HepG2 (cell line): ENCODE results near the gene RLN3. TPM values are rescaled to one million over a fixed set of nuclear protein-coding genes. Genes with fewer than 3 reads are reported as not detected.
A peak's percentile ranks its signal among the peaks of the same experiment; 100 is the strongest.

Experiments used
- ATM ChIP-seq: fragments of 450-650 bp; IDR thresholded peaks from 2 replicates; pipeline ENCODE4 v1.7.1; 2017; ENCODE audit warnings: mild to moderate bottlenecking, borderline replicate concordance
- BRD4 ChIP-seq: sonication (generic); formaldehyde crosslinking; IDR thresholded peaks from 2 replicates; pipeline ENCODE4 v1.4.0; 2020; ENCODE audit warnings: missing genetic modification reagents
- IKZF4 ChIP-seq: sonication (generic); formaldehyde crosslinking; IDR thresholded peaks from 2 replicates; pipeline ENCODE4 v1.5.1; 2020; ENCODE audit warnings: borderline replicate concordance, mild to moderate bottlenecking, low read depth, missing genetic modification reagents; ENCODE audit errors: not compliant biosample characterization
- RELA ChIP-seq: sonication (generic); formaldehyde crosslinking; IDR thresholded peaks from 2 replicates; pipeline ENCODE4 v1.4.0; 2020; ENCODE audit warnings: missing genetic modification reagents
- SNAI1 ChIP-seq: sonication (generic); formaldehyde crosslinking; IDR thresholded peaks from 2 replicates; pipeline ENCODE4 v1.5.0; 2020; ENCODE audit warnings: mild to moderate bottlenecking, missing genetic modification reagents, borderline replicate concordance
- YEATS2 ChIP-seq: sonication (generic); formaldehyde crosslinking; IDR thresholded peaks from 2 replicates; pipeline ENCODE4 v1.4.0; 2020; ENCODE audit warnings: missing genetic modification reagents, borderline replicate concordance
- ZBTB1 ChIP-seq: sonication (generic); formaldehyde crosslinking; IDR thresholded peaks from 2 replicates; pipeline ENCODE4 v1.4.0; 2020; ENCODE audit warnings: missing genetic modification reagents, borderline replicate concordance
- ZNF10 ChIP-seq: sonication (generic); formaldehyde crosslinking; IDR thresholded peaks from 2 replicates; pipeline ENCODE4 v1.4.0; 2020; ENCODE audit warnings: mild to moderate bottlenecking, low read depth, missing genetic modification reagents, borderline replicate concordance
- ZNF552 ChIP-seq: sonication (generic); formaldehyde crosslinking; IDR thresholded peaks from 2 replicates; pipeline ENCODE4 v1.9.0; 2022; ENCODE audit warnings: missing genetic modification reagents, mild to moderate bottlenecking, borderline replicate concordance
- ZNF558 ChIP-seq: sonication (generic); formaldehyde crosslinking; IDR thresholded peaks from 2 replicates; pipeline ENCODE4 v1.9.0; 2022; ENCODE audit warnings: mild to moderate bottlenecking, missing genetic modification reagents, borderline replicate concordance
- ZNF75D ChIP-seq: sonication (generic); formaldehyde crosslinking; IDR thresholded peaks from 2 replicates; pipeline ENCODE4 v1.8.1; 2023; ENCODE audit warnings: missing genetic modification reagents, mild to moderate bottlenecking, borderline replicate concordance
- ZSCAN22 ChIP-seq: sonication (generic); formaldehyde crosslinking; IDR thresholded peaks from 2 replicates; pipeline ENCODE4 v1.4.0; 2020; ENCODE audit warnings: mild to moderate bottlenecking, missing genetic modification reagents
- polyA plus RNA-seq, 8 experiments: library from polyadenylated mRNA; depleted of rRNA in 3 of 8; stranded (reverse) in 7 of 8; unstranded in 1 of 8; fragments of >200 nt; fragmentation: Illumina TruSeq in 4 of 8; extraction: Trizol in 4 of 8; gene quantifications; 2 replicates each; pipeline versions ENCODE4 v1.2.1 to v1.2.3, GENCODE V29; 2011 to 2016; ENCODE audit warnings: low read depth in 4 of 8, missing spikeins in 1 of 8, mixed read lengths in 1 of 8; ENCODE audit not compliant: insufficient read depth in 1 of 8
- total RNA-seq, 5 experiments: library from RNA; depleted of rRNA; stranded (reverse); fragments of >200 nt; fragmentation: Illumina TruSeq; extraction: Trizol; gene quantifications; 2 replicates each; pipeline ENCODE4 v1.2.3, GENCODE V29; 2016; ENCODE audit warnings: low read depth in 1 of 5
- TF ChIP-seq, protein P1 (sequence below), 2 experiments: sonication (generic) in 1 of 2; formaldehyde crosslinking in 1 of 2; IDR thresholded peaks; 2 replicates each; pipeline versions ENCODE4 v1.4.0 to v1.6.1; 2018 to 2020; ENCODE audit warnings: missing genetic modification reagents in 2 of 2, borderline replicate concordance in 1 of 2, low read depth in 1 of 2, mild to moderate bottlenecking in 1 of 2, missing biosample characterization in 1 of 2
- TF ChIP-seq, protein P2 (sequence below): IDR thresholded peaks from 2 replicates; pipeline ENCODE4 v1.6.1; 2016
- TF ChIP-seq, protein P3 (sequence below): sonication (generic); formaldehyde crosslinking; conservative IDR thresholded peaks from 2 replicates; pipeline ENCODE4 v1.4.0; 2020; ENCODE audit warnings: missing genetic modification reagents
- TF ChIP-seq, protein P4 (sequence below): fragments of 450-650 bp; IDR thresholded peaks from 2 replicates; pipeline ENCODE4 v1.6.1; 2017; ENCODE audit warnings: mild to moderate bottlenecking
- TF ChIP-seq, protein P5 (sequence below): sonication (generic); formaldehyde crosslinking; IDR thresholded peaks from 2 replicates; pipeline ENCODE4 v1.8.1; 2023; ENCODE audit warnings: missing genetic modification reagents, mild to moderate bottlenecking, borderline replicate concordance

RLN3 gene
- total and polyA plus RNA-seq, 2 of the 13 experiments (the other 11 are each of a cell fraction or from before 2014, with no cell fraction given): not detected

DNA sequence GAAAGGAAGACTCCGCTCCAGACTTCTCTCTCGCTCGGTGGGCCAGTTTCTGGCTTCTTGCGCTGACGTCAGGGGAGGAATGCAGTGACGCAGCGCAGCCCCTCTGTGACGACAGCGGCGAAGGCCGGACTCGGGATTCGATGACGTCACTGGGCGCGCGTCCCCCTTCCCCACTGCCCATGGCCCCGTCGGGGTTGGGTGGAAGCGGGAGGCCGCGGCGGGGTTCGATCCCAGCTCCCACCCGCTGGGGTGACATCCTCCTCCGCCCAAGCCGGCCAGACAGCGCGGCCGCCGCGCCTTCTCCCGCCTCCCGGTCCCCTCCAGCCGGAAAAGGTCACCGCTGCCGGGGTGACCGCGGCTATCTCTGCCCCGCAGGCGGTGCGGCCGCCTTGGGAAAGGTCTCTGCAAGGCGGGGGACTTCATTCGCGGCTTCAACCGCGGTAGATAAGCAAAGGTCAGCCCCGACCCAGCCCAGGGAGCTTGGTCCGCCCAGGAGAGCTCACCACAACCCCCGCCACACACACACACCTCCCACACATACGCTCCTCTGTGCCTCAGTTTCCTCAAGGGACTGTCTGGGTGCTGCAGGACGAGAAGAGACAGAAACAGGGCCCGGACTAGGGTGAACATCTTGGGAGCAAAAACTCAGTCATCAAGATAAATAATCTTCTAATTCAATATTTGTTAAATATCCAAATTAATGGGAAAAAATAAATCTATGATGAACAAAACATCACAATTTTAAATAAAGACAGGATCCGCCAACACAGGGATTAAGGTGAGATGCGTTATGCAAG is 21.0 kb upstream of the RLN3 start (continued):
- TF ChIP-seq, protein P1, sequence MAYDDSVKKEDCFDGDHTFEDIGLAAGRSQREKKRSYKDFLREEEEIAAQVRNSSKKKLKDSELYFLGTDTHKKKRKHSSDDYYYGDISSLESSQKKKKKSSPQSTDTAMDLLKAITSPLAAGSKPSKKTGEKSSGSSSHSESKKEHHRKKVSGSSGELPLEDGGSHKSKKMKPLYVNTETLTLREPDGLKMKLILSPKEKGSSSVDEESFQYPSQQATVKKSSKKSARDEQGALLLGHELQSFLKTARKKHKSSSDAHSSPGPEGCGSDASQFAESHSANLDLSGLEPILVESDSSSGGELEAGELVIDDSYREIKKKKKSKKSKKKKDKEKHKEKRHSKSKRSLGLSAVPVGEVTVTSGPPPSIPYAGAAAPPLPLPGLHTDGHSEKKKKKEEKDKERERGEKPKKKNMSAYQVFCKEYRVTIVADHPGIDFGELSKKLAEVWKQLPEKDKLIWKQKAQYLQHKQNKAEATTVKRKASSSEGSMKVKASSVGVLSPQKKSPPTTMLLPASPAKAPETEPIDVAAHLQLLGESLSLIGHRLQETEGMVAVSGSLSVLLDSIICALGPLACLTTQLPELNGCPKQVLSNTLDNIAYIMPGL (CRISPR knock-in tag; IDR thresholded peaks at IDR 0.05; ENCODE audit: borderline replicate concordance in 1 of 2, low read depth in 1 of 2): peak; percentile 83 to 84; a peak in 3 of 4 replicates
- TF ChIP-seq ZNF10: no peak
- TF ChIP-seq, protein P2, sequence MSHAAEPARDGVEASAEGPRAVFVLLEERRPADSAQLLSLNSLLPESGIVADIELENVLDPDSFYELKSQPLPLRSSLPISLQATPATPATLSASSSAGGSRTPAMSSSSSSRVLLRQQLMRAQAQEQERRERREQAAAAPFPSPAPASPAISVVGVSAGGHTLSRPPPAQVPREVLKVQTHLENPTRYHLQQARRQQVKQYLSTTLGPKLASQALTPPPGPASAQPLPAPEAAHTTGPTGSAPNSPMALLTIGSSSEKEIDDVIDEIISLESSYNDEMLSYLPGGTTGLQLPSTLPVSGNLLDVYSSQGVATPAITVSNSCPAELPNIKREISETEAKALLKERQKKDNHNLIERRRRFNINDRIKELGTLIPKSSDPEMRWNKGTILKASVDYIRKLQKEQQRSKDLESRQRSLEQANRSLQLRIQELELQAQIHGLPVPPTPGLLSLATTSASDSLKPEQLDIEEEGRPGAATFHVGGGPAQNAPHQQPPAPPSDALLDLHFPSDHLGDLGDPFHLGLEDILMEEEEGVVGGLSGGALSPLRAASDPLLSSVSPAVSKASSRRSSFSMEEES (CRISPR knock-in tag): 0 out of 2 replicates have a peak, but pooled peaks have one; percentile 65
- TF ChIP-seq ZSCAN22 (CRISPR knock-in tag): no peak
- peak; percentile 81; the same call in 1 of the 2 replicates for TF ChIP-seq YEATS2 (CRISPR knock-in tag)
- TF ChIP-seq SNAI1 (CRISPR knock-in tag): no peak
- no peak for TF ChIP-seq IKZF4 (CRISPR knock-in tag)
- no peak for TF ChIP-seq ZBTB1
- TF ChIP-seq, protein P3, sequence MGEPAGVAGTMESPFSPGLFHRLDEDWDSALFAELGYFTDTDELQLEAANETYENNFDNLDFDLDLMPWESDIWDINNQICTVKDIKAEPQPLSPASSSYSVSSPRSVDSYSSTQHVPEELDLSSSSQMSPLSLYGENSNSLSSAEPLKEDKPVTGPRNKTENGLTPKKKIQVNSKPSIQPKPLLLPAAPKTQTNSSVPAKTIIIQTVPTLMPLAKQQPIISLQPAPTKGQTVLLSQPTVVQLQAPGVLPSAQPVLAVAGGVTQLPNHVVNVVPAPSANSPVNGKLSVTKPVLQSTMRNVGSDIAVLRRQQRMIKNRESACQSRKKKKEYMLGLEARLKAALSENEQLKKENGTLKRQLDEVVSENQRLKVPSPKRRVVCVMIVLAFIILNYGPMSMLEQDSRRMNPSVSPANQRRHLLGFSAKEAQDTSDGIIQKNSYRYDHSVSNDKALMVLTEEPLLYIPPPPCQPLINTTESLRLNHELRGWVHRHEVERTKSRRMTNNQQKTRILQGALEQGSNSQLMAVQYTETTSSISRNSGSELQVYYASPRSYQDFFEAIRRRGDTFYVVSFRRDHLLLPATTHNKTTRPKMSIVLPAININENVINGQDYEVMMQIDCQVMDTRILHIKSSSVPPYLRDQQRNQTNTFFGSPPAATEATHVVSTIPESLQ (CRISPR knock-in tag): no peak
- TF ChIP-seq, protein P4, sequence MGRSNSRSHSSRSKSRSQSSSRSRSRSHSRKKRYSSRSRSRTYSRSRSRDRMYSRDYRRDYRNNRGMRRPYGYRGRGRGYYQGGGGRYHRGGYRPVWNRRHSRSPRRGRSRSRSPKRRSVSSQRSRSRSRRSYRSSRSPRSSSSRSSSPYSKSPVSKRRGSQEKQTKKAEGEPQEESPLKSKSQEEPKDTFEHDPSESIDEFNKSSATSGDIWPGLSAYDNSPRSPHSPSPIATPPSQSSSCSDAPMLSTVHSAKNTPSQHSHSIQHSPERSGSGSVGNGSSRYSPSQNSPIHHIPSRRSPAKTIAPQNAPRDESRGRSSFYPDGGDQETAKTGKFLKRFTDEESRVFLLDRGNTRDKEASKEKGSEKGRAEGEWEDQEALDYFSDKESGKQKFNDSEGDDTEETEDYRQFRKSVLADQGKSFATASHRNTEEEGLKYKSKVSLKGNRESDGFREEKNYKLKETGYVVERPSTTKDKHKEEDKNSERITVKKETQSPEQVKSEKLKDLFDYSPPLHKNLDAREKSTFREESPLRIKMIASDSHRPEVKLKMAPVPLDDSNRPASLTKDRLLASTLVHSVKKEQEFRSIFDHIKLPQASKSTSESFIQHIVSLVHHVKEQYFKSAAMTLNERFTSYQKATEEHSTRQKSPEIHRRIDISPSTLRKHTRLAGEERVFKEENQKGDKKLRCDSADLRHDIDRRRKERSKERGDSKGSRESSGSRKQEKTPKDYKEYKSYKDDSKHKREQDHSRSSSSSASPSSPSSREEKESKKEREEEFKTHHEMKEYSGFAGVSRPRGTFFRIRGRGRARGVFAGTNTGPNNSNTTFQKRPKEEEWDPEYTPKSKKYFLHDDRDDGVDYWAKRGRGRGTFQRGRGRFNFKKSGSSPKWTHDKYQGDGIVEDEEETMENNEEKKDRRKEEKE: no peak
- TF ChIP-seq ZNF552: no peak; the same call in 1 of the 2 replicates
- no peak for TF ChIP-seq RELA (CRISPR knock-in tag)
- peak; percentile 86 for TF ChIP-seq BRD4
- TF ChIP-seq, protein P5, sequence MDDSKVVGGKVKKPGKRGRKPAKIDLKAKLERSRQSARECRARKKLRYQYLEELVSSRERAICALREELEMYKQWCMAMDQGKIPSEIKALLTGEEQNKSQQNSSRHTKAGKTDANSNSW: peak; percentile 44; the same call in 1 of the 2 replicates
- no peak for TF ChIP-seq ATM
- TF ChIP-seq ZNF75D (CRISPR knock-in tag): no peak
- TF ChIP-seq ZNF558: 0 out of 2 replicates have a peak, but pooled peaks have one; percentile 53
